GM18519 (cell line): ENCODE measurements around the gene IFT81.
"Not testable (repeated sequence)": the region's sequence is repeated elsewhere in the genome, so short reads cannot be mapped to it uniquely, and the experiment has no call there.

Source experiments
- ATAC-seq: cut with Tn5 transposase; IDR thresholded peaks from one replicate; pipeline ENCODE4 v1.9.1; 2021; ENCODE audit warnings: mild to moderate bottlenecking, moderate library complexity; ENCODE audit not compliant: unreplicated experiment, low FRiP score

Gene IFT81

DNA sequence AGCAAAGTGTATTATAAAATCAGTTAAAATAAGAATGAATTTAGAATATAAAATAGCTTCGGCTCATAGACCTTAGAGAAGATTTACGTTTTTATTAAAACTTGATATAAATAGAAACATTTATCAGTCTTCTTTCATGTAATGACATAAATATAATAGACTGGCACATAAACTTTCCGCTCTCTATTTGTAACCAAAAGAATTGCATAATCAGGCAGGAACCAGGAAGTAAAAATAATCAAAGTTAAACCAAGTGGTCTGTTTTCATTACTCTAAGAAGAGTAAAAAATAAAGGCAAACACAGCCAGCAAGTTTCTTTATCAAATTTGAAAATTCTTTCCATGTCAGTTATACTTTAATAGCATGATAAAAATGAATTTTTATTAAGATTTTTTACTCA lies 110.6 kb downstream of the IFT81 start:
- no peak for ATAC-seq

DNA sequence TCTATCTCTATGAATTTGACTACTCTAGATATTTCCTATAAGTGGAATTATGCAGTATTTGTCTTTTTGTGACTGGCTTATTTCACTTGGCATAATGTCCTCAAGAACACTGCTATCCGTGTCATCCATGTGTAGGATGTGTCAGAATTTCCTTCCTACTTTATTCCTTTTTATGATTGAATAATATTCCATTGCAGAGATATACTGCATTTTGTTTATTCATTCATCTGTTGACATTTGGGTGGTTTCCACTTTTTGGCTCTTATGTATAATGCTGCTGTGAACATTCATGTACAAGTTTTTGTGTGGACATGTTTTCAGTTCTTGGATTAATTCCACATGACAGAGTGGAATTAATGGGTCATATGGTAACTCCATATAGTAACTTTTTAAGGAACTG lies 111.2 kb downstream of the IFT81 start:
- no peak for ATAC-seq

DNA sequence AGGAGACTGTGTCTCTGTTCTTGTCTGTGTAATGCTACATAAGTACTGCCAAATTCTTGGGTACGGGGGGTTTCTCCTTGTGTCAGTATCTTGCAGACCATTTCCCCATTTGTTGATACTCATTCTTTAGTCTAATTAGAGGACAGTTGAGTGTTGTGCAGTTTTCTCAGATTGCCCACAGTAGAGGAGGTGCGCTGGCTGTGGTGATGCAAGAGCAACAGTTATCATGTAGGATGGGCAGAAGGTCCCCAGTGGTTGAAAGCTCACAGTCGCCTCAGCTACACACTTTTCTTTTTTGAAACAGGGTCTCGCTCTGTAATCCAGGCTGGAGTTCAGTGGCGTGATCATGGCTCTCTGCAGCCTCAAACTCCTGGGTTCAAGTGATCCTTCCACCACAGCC lies 119.1 kb downstream of the IFT81 start:
- ATAC-seq, result no peak

DNA sequence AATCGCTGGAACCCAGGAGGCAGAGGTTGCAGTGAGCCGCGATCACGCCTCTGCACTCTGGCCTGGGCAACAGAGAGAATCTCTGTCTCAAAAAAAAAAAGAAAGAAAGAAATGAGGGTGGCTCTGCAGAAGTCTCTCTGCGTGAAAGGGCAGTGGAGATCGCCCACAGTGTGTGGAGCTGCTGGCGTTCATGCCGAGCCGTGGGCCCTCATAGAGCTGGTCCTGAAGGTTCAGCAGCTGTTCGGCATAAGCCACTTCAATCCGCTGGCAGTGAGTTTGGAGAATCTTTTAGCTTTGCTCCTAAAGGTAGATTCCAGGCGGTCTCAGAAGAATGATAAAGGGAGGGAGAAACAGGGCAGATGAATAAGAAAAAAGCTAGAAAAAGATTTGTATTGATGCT lies 120.2 kb downstream of the IFT81 start:
- no peak for ATAC-seq

DNA sequence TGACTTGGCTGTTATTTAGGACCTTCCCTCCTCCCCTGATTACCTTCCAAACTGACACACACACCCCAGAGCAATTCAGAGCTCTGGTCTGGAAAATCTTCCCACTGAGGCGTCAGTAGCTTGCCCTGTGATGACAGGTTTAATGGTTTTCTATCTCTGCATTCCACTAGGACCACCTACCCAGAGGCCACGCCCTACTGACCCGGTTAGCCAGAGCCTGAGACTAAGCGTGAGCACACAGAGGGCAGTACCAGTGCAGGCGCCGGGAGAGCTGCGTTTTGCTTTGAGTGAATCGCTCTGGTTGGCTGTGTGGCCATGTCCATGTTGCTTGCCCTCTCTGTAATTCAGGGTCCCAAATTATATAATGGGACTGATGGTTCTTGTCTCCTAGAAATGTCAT lies 120.7 kb downstream of the IFT81 start:
- no peak for ATAC-seq

DNA sequence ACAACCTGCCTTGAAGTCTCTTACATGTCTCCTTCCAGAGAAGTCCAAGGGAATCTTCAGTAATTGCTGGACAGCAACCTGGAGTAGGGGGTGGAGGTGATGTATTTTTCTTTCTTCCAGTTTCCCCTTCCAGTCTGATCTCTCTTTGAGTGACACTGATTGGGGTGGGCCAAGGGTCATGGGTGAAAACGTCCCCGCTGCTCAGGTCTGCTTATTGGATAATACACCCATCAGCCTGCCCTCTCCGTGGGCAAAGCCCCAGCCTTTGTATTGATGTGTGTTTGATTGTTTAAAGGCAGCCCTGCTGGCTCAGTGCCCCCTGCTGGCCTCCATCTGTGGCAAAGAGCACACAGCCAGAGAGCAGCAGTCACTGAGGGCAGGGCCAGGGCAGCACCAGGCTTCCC lies 121.2 kb downstream of the IFT81 start:
- ATAC-seq, result no peak

DNA sequence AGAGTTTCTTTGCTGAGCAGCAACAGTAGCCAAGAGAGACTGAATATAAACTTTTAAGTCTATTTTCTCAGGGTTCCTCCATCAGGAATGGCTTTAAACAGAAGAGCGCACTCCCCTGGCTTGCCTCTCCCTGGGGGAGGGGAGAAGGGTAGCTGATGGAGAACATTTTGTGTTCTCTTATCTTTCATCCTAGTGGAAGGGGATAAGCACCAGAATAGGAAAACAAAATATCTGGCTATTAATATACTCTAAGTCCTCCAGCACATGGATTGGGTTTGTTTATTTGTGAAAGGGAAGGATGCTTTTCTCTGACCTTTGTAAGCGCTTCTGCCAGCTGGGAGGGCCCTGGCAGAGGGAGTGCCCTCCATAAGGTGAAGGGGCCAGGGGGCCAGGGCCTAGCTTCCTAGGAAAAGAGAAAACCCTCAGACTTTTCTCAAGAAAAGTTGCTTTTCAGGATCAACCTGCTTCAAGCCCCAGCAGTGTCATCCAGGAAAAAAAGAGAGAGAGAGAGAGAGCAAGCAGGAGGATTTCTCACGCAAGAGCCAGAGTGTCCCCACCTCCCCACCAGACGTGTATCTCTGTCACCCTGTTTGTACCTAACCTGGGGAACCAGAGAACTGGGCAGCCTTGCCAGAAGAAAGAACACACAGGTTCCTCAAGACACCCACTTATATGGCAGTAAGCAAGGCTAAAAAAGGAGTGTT lies 122.6 kb downstream of the IFT81 start:
- ATAC-seq, result no peak

DNA sequence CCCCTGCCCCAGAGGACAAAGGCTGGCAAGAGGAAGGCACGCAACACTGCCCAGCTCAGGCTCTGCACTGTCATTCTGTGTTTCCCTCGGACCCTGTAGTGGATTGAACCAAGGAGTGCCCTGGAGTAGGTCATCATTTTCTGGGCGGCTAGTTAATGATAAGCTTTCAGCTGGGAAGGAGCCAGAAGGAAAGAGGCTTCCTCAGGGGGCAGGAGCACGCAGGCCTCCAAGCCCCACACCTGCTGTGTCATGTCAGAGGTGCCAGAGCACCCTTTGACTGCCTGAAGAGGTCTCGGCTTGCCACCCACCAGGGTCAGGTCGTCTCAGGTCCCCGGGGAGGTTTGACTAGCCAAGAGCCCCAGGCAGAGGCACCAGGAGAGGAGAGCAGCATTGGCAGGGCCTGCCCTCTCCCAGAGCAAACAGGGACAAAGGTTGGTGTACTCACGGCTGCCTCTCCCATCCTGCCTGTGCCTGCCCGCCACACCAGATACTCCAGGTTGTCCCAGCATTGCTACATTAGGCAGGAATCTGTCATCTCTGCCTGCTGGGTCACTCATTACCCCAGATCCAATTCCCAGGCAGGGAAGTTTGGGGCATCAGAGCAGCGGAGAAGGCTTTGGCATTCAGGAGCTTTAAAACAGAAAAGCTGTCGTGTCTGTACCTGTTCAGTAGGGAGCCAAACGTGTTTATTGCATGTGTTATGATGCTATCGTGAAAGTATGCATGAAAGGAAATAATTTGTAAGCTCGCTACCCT lies 123.4 kb downstream of the IFT81 start:
- ATAC-seq, result no peak

DNA sequence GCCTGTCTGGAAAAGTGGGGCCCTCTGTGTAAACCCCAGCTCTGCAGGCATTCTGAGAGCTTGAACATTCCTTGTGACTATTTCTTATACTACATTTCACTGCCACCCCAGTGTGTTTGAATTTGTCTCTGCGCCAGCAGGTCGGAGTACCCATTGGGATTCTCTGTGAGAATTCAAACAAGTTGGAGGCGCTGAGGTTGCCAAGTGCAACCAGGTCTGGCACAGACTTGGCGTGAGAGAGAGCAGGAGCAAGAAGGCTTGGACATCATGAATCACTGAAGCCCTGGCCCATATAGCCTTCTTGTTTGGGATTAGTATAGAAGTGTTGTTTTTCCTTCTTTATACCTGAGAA lies 123.9 kb downstream of the IFT81 start:
- ATAC-seq, result no peak

DNA sequence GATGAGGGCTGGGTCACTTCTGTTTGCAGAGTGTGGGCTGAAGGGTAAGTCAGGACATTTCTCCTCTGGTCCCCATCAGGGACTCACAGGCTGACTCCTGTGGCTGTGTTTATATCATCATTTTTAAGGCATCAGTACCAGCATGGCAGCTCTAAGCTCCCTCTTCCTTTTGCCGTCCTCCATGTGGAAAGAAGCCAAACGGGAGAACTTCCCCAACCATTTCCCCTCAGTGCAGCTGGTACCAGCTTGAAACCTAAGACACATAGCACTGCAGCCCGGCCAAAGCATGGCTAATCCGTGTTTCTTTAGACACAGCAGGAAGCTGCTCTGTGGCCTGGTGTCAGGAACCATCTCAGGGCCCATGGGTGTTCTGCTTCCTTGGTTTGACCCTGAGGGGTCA lies 124.9 kb downstream of the IFT81 start:
- ATAC-seq, result no peak

DNA sequence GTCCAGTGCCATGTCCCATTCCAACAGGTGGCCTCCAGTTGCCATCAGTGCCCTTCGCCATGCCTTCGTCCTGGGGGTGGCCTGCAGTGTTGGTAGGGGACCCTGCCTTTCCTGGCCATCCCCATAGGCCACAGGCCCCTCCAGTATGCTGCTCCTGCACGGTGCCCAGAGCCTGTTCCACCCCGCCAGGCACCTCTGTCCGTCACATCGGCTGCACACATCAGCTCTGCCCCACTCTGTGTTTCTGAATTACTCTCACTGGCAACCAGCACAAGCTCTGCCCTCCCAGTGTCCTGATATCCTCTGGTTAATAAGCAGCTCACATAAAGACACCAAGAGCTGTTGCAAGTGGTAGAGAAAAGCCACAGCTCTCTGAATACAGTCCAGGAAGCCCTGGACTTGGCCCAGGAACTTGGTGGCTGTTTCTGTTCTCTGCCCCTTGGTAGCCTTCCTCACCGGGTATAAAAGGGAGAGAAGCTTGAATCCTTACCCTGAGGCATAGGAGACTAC lies 125.6 kb downstream of the IFT81 start:
- no peak for ATAC-seq

DNA sequence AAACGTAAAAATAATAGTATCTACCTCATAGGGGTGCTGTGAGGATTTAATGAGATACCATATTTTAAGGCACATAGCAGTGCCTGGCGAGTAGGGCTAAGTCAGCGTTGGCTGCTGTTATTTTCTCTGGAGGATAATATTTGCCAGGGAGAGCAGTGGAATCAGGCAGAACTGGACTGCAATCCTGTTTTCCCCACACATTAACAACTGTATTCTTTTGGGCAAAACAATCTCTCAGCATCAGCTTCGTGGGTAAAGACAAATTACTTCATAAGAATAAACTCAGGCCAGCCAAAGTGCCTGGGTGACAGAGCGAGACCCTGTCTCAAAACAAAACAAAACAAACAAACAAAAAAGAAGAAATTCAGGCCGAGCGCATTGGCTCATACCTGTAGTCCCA lies 127.2 kb downstream of the IFT81 start:
- ATAC-seq, result no peak

DNA sequence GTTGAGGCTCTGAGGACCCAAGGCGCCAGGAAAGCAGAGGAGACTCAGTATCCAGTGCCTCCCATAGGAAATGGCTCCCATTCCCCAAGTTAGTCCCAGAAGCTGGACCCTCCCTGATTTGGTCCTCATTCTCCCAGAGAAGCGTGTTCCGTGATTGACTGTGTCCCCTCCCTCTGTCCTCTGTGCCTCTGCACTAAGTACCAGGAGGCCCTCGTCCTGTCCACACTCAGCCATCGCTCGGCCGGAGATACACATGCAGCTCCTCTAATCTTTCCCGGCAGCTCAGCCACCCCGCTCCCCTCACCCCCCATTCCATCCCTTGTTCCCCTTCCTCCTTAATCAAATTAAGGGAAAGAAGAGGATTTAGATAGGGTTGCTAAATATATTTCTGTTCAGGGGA lies 128.6 kb downstream of the IFT81 start:
- ATAC-seq, result no peak

DNA sequence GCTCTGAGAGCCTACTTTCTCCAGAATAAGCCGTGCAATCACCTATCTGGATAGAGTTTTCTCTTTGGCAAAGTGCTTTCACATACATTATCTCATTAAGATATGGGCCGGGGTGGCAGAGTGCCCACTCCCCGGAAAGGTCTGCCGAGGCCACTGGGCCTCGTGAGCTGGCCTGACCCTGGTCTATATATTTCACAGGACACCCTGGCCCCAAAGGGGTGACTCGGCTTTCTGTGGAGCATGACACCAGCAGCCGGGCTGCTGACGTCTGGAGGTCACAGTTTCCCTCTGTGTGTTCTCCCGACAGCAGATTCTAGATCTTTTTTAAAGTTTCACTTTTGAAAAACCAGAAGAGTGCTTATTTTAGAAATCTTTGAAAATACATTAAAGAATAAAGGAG lies 129.0 kb downstream of the IFT81 start:
- no peak for ATAC-seq

DNA sequence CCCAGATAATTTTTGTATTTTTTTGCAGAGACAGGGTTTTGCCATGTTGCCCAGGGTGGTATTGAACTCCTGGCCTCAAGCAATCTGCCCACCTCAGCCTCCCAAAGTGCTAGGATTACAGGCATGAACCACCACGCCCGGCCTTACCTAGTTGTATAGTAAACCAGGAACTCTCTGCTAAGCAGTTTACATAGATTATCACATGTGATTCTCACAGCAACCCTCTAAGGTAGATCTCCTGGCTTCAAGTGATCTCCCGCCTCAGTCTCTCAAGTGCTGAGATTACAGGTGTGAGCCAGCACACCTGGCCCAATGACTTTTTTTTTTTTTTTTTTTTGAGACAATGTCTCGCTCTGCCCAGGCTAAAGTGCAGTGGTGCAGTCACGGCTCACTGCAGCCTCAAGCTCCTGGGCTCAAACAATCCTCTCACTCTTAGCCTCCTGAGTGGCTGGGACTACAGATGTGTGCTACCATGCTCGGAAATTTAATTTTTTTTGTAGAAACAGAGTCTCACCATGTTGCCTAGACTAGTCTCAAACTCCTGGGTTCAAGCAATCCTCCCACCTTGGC lies 130.9 kb downstream of the IFT81 start:
- no peak for ATAC-seq

DNA sequence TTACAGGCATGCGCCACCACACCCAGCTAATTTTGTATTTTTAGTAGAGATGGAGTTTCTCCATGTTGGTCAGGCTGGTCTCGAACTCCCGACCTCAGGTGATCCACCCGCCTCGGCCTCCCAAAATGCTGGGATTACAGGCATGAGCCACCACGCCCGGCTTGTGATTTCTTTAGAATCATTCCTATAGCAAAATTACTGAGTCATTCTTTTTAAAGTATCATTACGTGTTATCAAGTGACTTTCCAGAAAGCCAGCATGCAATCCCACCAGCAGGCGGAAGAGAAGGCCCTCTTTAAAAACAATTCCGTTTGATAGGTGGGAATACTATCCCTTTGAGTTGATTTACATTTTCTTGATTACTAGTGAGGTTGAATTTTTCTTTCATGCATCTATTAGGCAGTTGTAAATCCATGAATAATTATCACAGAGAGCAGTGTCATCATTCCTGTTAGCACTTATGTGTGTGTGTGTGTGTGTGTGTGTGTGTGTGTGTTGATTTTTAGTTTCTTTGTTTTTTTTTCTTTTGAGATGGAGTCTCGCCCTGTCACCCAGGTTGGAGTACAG lies 131.8 kb downstream of the IFT81 start:
- ATAC-seq, result not testable (repeated sequence)

DNA sequence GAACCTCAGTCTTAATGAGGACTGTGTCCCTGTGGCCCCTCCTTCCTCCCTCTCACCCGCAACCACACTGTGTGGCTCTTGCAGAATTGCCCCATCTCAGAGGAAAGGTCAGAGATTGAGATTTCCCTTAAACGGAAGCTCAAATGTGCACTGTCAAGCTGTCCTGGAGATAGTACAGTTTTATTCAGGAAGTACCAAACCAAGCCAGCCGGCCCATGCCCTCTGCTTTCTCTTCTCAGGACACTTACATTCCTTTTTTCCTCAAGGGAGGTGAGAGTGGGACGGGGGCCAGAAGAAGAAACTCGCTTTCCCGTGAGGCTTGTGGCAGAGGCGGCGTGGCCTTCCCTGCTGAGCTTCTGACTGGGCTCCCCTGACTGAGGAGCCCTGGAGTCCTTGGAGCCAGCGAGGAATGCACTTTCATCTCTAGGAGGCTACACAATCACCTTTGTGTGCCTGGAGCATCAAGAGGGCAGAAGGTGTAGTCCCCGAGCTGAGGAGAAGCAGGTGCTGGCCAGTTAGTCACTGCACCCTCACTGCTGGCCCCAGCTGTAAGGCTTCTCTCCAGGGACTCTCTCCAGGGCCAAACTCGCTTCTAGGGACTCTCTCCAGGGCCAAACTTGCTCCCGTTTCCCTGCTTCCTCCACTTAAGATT lies 132.7 kb downstream of the IFT81 start:
- no peak for ATAC-seq

DNA sequence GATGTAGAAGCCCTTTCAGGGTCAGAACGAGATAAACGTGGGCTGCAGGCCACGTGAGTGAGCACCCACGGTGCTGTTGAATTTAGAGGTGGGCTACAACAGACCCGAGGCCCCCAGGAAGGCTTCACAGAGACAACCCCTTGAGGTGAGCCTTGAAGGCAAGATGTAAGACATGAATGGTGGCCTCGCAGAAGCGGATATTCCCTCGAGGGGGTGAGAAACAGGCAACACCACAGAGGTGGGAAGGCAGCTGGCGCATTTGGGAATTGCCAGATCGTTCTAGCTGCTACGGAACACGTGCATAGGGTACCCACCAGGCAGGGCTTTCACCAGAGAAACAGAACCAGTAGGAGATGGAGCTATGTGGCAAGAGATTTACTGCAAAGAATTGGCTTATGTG lies 134.3 kb downstream of the IFT81 start:
- no peak for ATAC-seq

DNA sequence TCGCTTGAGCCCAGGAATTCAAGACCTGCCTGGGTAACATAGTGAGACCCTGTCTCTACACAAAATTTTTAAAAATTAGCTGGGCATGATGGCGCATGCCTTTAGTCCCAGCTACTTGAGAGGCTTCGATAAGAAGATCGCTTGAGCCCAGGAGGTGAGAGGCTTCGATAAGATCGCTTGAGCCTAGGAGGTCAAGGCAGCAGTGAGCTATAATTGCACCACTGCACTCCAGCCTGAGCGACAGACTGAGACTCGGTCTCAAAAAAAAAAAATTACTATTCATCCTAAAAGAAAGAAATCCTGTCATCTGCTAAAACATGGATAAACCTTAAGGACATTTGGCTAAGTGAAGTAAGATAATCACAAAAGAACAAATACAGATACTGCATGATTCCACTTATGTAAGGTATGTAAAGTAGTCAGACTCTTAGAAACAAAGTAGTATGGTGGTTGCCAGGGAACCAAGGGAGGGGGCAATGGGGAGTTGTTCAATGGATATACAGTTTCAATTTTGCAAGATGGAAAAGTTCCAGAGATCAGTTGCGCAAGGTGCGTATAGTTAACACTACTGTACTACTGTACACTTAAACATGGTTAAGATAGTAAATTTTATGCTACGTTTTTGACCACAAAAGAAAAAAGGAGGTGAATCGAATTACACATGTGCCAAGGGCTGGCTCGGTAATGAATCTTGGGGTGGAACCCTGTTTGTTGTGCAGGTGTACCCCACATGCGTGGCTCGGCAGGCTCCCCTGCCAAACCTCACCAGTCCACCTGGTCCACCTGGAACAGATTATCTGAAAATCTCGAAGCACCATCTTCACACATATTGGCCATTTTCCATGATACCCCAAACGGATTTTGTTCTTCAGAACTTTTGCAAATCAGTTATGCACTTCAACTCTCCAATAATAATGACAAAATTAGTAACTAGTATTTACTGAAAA lies 138.6 kb downstream of the IFT81 start:
- no peak for ATAC-seq

DNA sequence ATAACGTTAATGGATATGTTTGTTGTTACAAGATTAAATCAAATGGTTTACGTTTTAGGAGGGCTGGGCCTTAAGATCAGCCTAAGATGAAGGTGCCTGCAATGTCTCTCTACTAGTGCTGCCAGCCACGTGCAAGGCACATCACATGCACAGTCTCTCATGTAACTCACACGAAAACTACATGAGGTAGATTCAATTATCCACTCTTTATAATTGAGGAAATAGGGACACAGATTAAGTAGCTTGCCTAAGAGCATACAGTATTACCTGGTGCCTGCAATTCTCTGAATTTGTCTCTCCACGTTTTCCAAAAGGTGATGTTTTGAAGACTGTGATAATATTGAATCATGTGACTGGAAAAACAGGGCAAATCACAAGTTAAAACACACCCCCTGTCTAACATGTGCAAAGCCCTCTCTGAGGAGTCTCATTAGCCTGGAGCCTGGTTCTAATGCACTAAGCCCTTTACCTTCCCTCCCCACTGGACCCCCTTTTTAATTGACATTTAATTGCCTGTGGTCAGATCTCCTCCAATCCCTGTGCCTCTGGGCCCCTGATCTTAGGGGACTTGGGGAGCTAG lies 142.3 kb downstream of the IFT81 start:
- ATAC-seq, result no peak
